HS-5 (cell line): ENCODE results near the gene ARHGEF16.

Experiments used
- DNase-seq: peaks from one replicate; pipeline ENCODE4 v3.0.0-alpha.2; 2012; ENCODE audit warnings: low read depth

The ARHGEF16 gene

GRCh38 chr1:3453891-3454810, at the start of gene ARHGEF16:
Gene ARHGEF16 (plus strand): TSS chr1:3454665. CDS start chr1:3463085, 8,420 bp downstream.
- DNase-seq = no peak

GRCh38 chr1:3404801-3405200, 49.7 kb upstream of the ARHGEF16 start:
- no peak for DNase-seq

- no peak for DNase-seq
Observed at GRCh38 chr1:3405491-3405890, 49.0 kb upstream of the ARHGEF16 start.

- no peak for DNase-seq
Observed at GRCh38 chr1:3405974-3406867, 48.2 kb upstream of the ARHGEF16 start.

- DNase-seq = no peak
Observed at GRCh38 chr1:3407021-3407420, 47.4 kb upstream of the ARHGEF16 start.

- DNase-seq = no peak
Observed at GRCh38 chr1:3408751-3409266, 45.7 kb upstream of the ARHGEF16 start.

GRCh38 chr1:3409366-3410141, 44.9 kb upstream of the ARHGEF16 start:
- DNase-seq = no peak

- DNase-seq = peak; percentile 8
Observed at GRCh38 chr1:3410142-3410925, 44.1 kb upstream of the ARHGEF16 start.

GRCh38 chr1:3411806-3412205, 42.7 kb upstream of the ARHGEF16 start:
- DNase-seq = no peak

- no peak for DNase-seq
Observed at GRCh38 chr1:3412376-3412775, 42.1 kb upstream of the ARHGEF16 start.

GRCh38 chr1:3413975-3414710, 40.3 kb upstream of the ARHGEF16 start:
- DNase-seq = no peak

GRCh38 chr1:3415260-3416090, 39.0 kb upstream of the ARHGEF16 start:
- DNase-seq = no peak

GRCh38 chr1:3417082-3417739, 37.3 kb upstream of the ARHGEF16 start:
- DNase-seq = no peak

GRCh38 chr1:3417934-3418333, 36.5 kb upstream of the ARHGEF16 start:
- no peak for DNase-seq

GRCh38 chr1:3418600-3418999, 35.9 kb upstream of the ARHGEF16 start:
- DNase-seq = no peak

- no peak for DNase-seq
Observed at GRCh38 chr1:3419415-3420204, 34.9 kb upstream of the ARHGEF16 start.

- DNase-seq = no peak
Observed at GRCh38 chr1:3420218-3420951, 34.1 kb upstream of the ARHGEF16 start.
